HAP-1 (cell line): ENCODE measurements around the gene GDNF.
"Not testable (repeated sequence)": the region's sequence is repeated elsewhere in the genome, so short reads cannot be mapped to it uniquely, and the experiment has no call there.

Source experiments
- DNase-seq, 2 experiments: peaks; one replicate each; pipeline ENCODE4 v3.0.0-alpha.2; 2016 to 2020; ENCODE audit warnings: low spot score in 2 of 2
- H3K27me3 ChIP-seq: fragments of 250-450 bp; sonication (Bioruptor Pico); 2 replicates; pipeline ENCODE4 v1.5.1; 2020; ENCODE audit warnings: low read depth, mild to moderate bottlenecking, moderate library complexity
- H3K36me3 ChIP-seq: fragments of 250-450 bp; sonication (Bioruptor Pico); replicated peaks from 2 replicates; pipeline ENCODE4 v1.5.1; 2020; ENCODE audit warnings: mild to moderate bottlenecking
- H3K4me1 ChIP-seq: fragments of 250-450 bp; sonication (Bioruptor Pico); 2 replicates; pipeline ENCODE4 v1.5.1; 2020; ENCODE audit warnings: mild to moderate bottlenecking
- H3K4me3 ChIP-seq: fragments of 250-450 bp; sonication (Bioruptor Pico); 2 replicates; pipeline ENCODE4 v1.5.1; 2020; ENCODE audit warnings: mild to moderate bottlenecking, moderate library complexity
- H3K9me3 ChIP-seq: fragments of 250-450 bp; sonication (Bioruptor Pico); 2 replicates; pipeline ENCODE4 v1.5.1; 2020; ENCODE audit warnings: mild to moderate bottlenecking, moderate library complexity
- in situ Hi-C: fragments of 300-500 bp; cut with MboI; formaldehyde crosslinking; loops from 3 replicates; pipeline ENCODE4 v1.14.3; 2020; ENCODE audit warnings: low sequenced_read_pairs, inconsistent platforms, mixed read lengths

Gene GDNF, protein sequence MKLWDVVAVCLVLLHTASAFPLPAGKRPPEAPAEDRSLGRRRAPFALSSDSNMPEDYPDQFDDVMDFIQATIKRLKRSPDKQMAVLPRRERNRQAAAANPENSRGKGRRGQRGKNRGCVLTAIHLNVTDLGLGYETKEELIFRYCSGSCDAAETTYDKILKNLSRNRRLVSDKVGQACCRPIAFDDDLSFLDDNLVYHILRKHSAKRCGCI

GRCh38 chr5:37839407-37840052, at the start of gene GDNF:
GDNF (minus strand) TSS chr5:37840041; CDS start chr5:37834796, 5,245 bp downstream.
- H3K9me3 ChIP-seq, result no peaks in the 10 kb centered on the region
- no peak for DNase-seq
- H3K4me3 ChIP-seq, result no peak within 1 kb of the TSS
- H3K27me3 ChIP-seq, result peaks cover 76% of the 10 kb centered on the region
- H3K36me3 ChIP-seq, result no peaks in the 10 kb centered on the region
- in situ Hi-C loops, result loop anchor here (10.0 kb wide), 1 partner anchor 355 kb away; no protein-coding TSS in a partner anchor
- H3K4me1 ChIP-seq, result no peaks in the 10 kb centered on the region

- no peak overlapping the region for H3K4me3 ChIP-seq
- H3K4me1 ChIP-seq, result no peaks in the 10 kb centered on the region
- H3K36me3 ChIP-seq, result no peaks in the 10 kb centered on the region
- in situ Hi-C loops, result no loop called here
- DNase-seq, result no peak
- H3K9me3 ChIP-seq, result no peaks in the 10 kb centered on the region
- no peaks in the 10 kb centered on the region for H3K27me3 ChIP-seq
Observed at GRCh38 chr5:37888476-37888875, 48.6 kb upstream of the GDNF start.

GRCh38 chr5:37886242-37886905, 46.5 kb upstream of the GDNF start:
- no peaks in the 10 kb centered on the region for H3K4me1 ChIP-seq
- in situ Hi-C loops, result no loop called here
- no peaks in the 10 kb centered on the region for H3K36me3 ChIP-seq
- no peaks in the 10 kb centered on the region for H3K9me3 ChIP-seq
- H3K27me3 ChIP-seq, result no peaks in the 10 kb centered on the region
- no peak for DNase-seq
- no peak overlapping the region for H3K4me3 ChIP-seq

DNA sequence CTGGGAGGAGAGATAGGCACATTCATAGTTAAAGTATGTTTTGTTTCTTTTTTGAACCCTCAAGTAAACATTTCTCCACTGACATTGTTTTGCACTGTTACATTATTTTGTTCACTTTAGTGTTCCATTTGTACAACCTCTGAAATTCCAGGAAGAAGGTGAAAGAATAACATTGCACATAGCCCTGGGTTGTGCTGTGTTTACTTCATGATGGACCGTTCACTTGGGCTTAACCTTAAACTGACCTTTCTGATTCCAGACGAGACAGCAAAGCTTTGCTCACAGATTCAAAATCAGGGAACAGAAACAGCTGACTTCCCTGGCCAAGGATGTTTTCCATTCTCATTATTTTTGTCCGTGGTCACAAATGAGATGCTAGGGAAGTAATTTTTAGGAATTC, 42.8 kb upstream of the GDNF start:
- Histone ChIP-seq H3K27me3 (no peaks in the 10 kb centered on the region), H3K4me3 (no peak overlapping the region), H3K9me3 (no peaks in the 10 kb centered on the region), H3K4me1 (no peaks in the 10 kb centered on the region), H3K36me3 (no peaks in the 10 kb centered on the region)
- DNase-seq, result no peak
- in situ Hi-C loops, result no loop called here

DNA sequence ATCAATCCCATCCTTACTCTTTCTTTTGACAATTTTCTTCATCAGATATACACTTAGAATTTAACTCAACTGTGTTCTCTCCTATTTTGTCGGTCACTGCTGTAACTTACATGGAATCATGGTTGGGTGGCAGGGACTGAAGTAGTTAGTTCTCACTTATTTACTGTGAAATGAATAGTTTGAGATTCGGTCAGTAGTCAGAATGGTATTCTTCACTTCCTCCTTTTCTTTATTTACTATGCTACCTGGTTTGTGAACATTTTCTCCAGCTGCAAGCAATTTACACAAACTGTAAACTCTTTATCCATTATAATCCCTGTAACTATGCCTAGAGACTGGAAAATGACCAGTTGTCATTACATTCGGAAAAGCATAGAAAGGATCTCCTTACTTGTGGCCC, 41.5 kb upstream of the GDNF start:
- H3K36me3 ChIP-seq, result no peaks in the 10 kb centered on the region
- in situ Hi-C loops, result no loop called here
- no peaks in the 10 kb centered on the region for H3K27me3 ChIP-seq
- no peaks in the 10 kb centered on the region for H3K4me1 ChIP-seq
- no peaks in the 10 kb centered on the region for H3K9me3 ChIP-seq
- DNase-seq, result no peak
- H3K4me3 ChIP-seq, result no peak overlapping the region

- Histone ChIP-seq H3K36me3 (no peaks in the 10 kb centered on the region), H3K4me1 (no peaks in the 10 kb centered on the region), H3K4me3 (no peak overlapping the region), H3K27me3 (no peaks in the 10 kb centered on the region), H3K9me3 (no peaks in the 10 kb centered on the region)
- no peak for DNase-seq
- in situ Hi-C loops, result no loop called here
Observed at GRCh38 chr5:37876943-37877342, 37.1 kb upstream of the GDNF start.

DNA sequence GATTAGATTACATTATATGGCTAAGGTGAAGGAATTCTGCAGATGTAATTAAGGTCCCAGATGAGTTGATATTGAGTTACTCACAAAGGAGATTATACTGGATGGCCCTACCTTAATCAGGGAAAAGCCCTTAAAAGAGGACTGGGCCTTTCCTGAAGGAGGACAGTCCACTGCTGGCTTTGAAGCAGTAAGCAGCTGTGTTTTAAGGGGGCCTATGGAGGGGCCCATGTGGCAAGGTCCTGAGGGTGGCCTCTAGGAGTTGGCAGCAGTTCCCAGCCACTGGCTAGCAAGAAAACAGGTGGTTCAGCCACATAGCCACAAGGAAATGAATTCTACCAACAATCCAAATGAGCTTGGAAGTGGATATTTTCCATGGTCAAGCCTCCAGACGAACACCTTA, 36.4 kb upstream of the GDNF start:
- in situ Hi-C loops, result no loop called here
- no peaks in the 10 kb centered on the region for H3K27me3 ChIP-seq
- no peak for DNase-seq

GRCh38 chr5:37875051-37875787, 35.4 kb upstream of the GDNF start:
- H3K27me3 ChIP-seq, result no peaks in the 10 kb centered on the region
- DNase-seq, result no peak
- in situ Hi-C loops, result no loop called here
- H3K9me3 ChIP-seq, result no peaks in the 10 kb centered on the region
- no peaks in the 10 kb centered on the region for H3K36me3 ChIP-seq
- no peak overlapping the region for H3K4me3 ChIP-seq
- no peaks in the 10 kb centered on the region for H3K4me1 ChIP-seq

More for the DNA sequence above, 36.4 kb upstream of the GDNF start:
- Histone ChIP-seq H3K36me3 (no peaks in the 10 kb centered on the region), H3K4me3 (no peak overlapping the region), H3K4me1 (no peaks in the 10 kb centered on the region), H3K9me3 (no peaks in the 10 kb centered on the region)

DNA sequence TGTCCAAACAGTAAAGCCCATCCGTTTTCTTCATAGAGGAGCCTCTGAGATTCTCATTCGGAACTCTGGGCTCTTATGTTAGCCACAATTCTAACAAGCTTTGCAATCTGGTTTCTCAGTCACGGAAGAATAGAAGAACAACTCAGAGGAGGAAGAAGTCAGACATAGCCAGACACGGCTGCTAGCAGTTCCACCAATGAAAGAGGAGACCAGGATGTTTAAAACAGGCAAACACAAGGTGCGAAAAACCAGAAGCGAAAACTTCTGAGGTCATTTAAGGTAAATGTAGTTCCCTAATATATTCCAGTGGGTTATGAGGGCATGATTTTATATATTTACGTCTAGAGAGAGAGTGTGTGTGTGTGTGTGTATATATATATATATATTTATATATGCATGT, 34.1 kb upstream of the GDNF start:
- Histone ChIP-seq H3K27me3 (no peaks in the 10 kb centered on the region), H3K4me3 (no peak overlapping the region), H3K4me1 (no peaks in the 10 kb centered on the region), H3K36me3 (no peaks in the 10 kb centered on the region), H3K9me3 (no peaks in the 10 kb centered on the region)
- in situ Hi-C loops, result no loop called here
- DNase-seq, result no peak

- H3K4me1 ChIP-seq, result no peaks in the 10 kb centered on the region
- H3K9me3 ChIP-seq, result no peaks in the 10 kb centered on the region
- no peaks in the 10 kb centered on the region for H3K27me3 ChIP-seq
- no peaks in the 10 kb centered on the region for H3K36me3 ChIP-seq
- in situ Hi-C loops, result no loop called here
- no peak for DNase-seq
- no peak overlapping the region for H3K4me3 ChIP-seq
Observed at GRCh38 chr5:37871023-37871815, 31.4 kb upstream of the GDNF start.

GRCh38 chr5:37869216-37869615, 29.4 kb upstream of the GDNF start:
- in situ Hi-C loops, result no loop called here
- Histone ChIP-seq H3K4me3 (no peak overlapping the region), H3K9me3 (no peaks in the 10 kb centered on the region), H3K4me1 (no peaks in the 10 kb centered on the region), H3K27me3 (no peaks in the 10 kb centered on the region), H3K36me3 (no peaks in the 10 kb centered on the region)
- DNase-seq, result no peak

GRCh38 chr5:37867654-37868053, 27.8 kb upstream of the GDNF start:
- Histone ChIP-seq H3K27me3 (no peaks in the 10 kb centered on the region), H3K4me1 (no peaks in the 10 kb centered on the region), H3K36me3 (no peaks in the 10 kb centered on the region), H3K4me3 (no peak overlapping the region), H3K9me3 (no peaks in the 10 kb centered on the region)
- no peak for DNase-seq
- in situ Hi-C loops, result no loop called here

GRCh38 chr5:37862907-37863306, 23.1 kb upstream of the GDNF start:
- H3K4me1 ChIP-seq, H3K27me3 ChIP-seq, H3K36me3 ChIP-seq, in situ Hi-C loops, H3K4me3 ChIP-seq, DNase-seq, H3K9me3 ChIP-seq: not testable (repeated sequence)
